HFFc6 (cell line): ENCODE results near the gene HBM. TPM values are rescaled to one million over a fixed set of nuclear protein-coding genes. Genes with fewer than 3 reads are reported as not detected.

ENCODE experiments used
- DNase-seq: peaks from one replicate; pipeline ENCODE4 v3.0.0-alpha.2; 2018
- H3K27ac Mint-ChIP-seq: 2 replicates; pipeline ENCODE4 v1.8.0; 2020; ENCODE audit warnings: mild to moderate bottlenecking, mixed read lengths
- H3K27me3 Mint-ChIP-seq: 2 replicates; pipeline ENCODE4 v1.8.0; 2021; ENCODE audit warnings: mild to moderate bottlenecking, moderate library complexity, mixed read lengths; ENCODE audit not compliant: insufficient read depth
- H3K36me3 Mint-ChIP-seq: 2 replicates; pipeline ENCODE4 v1.8.0; 2021; ENCODE audit warnings: low read depth, mixed read lengths
- H3K4me1 Mint-ChIP-seq: 2 replicates; pipeline ENCODE4 v1.8.0; 2020; ENCODE audit warnings: low read depth, mixed read lengths
- H3K4me3 Mint-ChIP-seq: 2 replicates; pipeline ENCODE4 v1.8.0; 2020; ENCODE audit warnings: mild to moderate bottlenecking, moderate library complexity, mixed read lengths
- H3K9me3 Mint-ChIP-seq: 2 replicates; pipeline ENCODE4 v1.8.0; 2020; ENCODE audit warnings: mild to moderate bottlenecking, mixed read lengths
- CTCF ChIP-seq: fragments of 200-600 bp; sonication (generic); IDR thresholded peaks from 2 replicates; pipeline ENCODE4 v1.5.0; 2021; ENCODE audit warnings: antibody characterized with exemption, mild to moderate bottlenecking
- total RNA-seq, 6 experiments: library from RNA; stranded (reverse); fragmentation: NEBNext Ultra II Directional; extraction: Animal tissue kit (Norgen Biotek cat#: 25700); gene quantifications; 2 replicates in 1 of 6; 3 replicates in 5 of 6; pipeline ENCODE4 v1.2.3, GENCODE V29; 2021

Gene HBM
- total RNA-seq, 6 experiments from 2014 or later, result not detected

- no peak overlapping the region for H3K4me3 Mint-ChIP-seq
- DNase-seq, result no peak
- TF ChIP-seq CTCF, result no peak
- H3K27me3 Mint-ChIP-seq, result peaks cover 3% of the 10 kb centered on the region; the same call in 1 of the 2 replicates
- no peaks in the 10 kb centered on the region for H3K9me3 Mint-ChIP-seq
- 0 out of 2 replicates have a peak, but pooled peaks cover 6% of the 10 kb centered on the region for H3K4me1 Mint-ChIP-seq
- peaks cover 21% of the 10 kb centered on the region; the same call in 1 of the 2 replicates for H3K36me3 Mint-ChIP-seq
- H3K27ac Mint-ChIP-seq, result no peak overlapping the region
Observed at GRCh38 chr16:187330-187729, 21.6 kb downstream of the HBM start.

GRCh38 chr16:188674-189073, 22.9 kb downstream of the HBM start:
- no peaks in the 10 kb centered on the region for H3K9me3 Mint-ChIP-seq

GRCh38 chr16:189604-190186, 23.9 kb downstream of the HBM start:
- Mint-ChIP-seq H3K4me1 (0 out of 2 replicates have a peak, but pooled peaks cover 6% of the 10 kb centered on the region), H3K27ac (no peak overlapping the region), H3K36me3 (peaks cover 26% of the 10 kb centered on the region), H3K27me3 (peaks cover 3% of the 10 kb centered on the region; the same call in 1 of the 2 replicates), H3K4me3 (no peak overlapping the region), H3K9me3 (no peaks in the 10 kb centered on the region)
- no peak for TF ChIP-seq CTCF
- no peak for DNase-seq

More at GRCh38 chr16:188674-189073, 22.9 kb downstream of the HBM start:
- H3K4me1 Mint-ChIP-seq, result 0 out of 2 replicates have a peak, but pooled peaks cover 6% of the 10 kb centered on the region
- H3K4me3 Mint-ChIP-seq, result no peak overlapping the region
- H3K27ac Mint-ChIP-seq, result no peak overlapping the region
- DNase-seq, result no peak
- peaks cover 26% of the 10 kb centered on the region for H3K36me3 Mint-ChIP-seq
- peak; percentile 32; the same call in 1 of the 2 replicates for TF ChIP-seq CTCF
- peaks cover 3% of the 10 kb centered on the region; the same call in 1 of the 2 replicates for H3K27me3 Mint-ChIP-seq

- H3K9me3 Mint-ChIP-seq, result no peaks in the 10 kb centered on the region
- H3K27me3 Mint-ChIP-seq, result peaks cover 3% of the 10 kb centered on the region; the same call in 1 of the 2 replicates
- peak overlapping the region; percentile 22 for H3K27ac Mint-ChIP-seq
- no peak for DNase-seq
- peaks cover 22% of the 10 kb centered on the region for H3K36me3 Mint-ChIP-seq
- TF ChIP-seq CTCF, result no peak
- 0 out of 2 replicates have a peak, but pooled peaks cover 6% of the 10 kb centered on the region for H3K4me1 Mint-ChIP-seq
- no peak overlapping the region for H3K4me3 Mint-ChIP-seq
Observed at GRCh38 chr16:191831-192230, 26.1 kb downstream of the HBM start.

GRCh38 chr16:192686-193085, 26.9 kb downstream of the HBM start:
- no peak for DNase-seq
- Mint-ChIP-seq H3K4me1 (0 out of 2 replicates have a peak, but pooled peaks cover 6% of the 10 kb centered on the region), H3K27ac (no peak overlapping the region), H3K36me3 (peaks cover 17% of the 10 kb centered on the region), H3K4me3 (no peak overlapping the region), H3K9me3 (no peaks in the 10 kb centered on the region), H3K27me3 (peaks cover 4% of the 10 kb centered on the region)
- no peak for TF ChIP-seq CTCF
